Hepatic stellate cell (primary cell): ENCODE data around the gene LIMK2.
"Not testable (repeated sequence)": the region's sequence is repeated elsewhere in the genome, so short reads cannot be mapped to it uniquely, and the experiment has no call there.

Experiments used
- DNase-seq: peaks from one replicate; pipeline ENCODE4 v3.0.0; 2011; ENCODE audit warnings: low spot score

The LIMK2 gene

GRCh38 chr22:31211482-31211861 lies 626 bp upstream of the LIMK2 start:
- DNase-seq, result no peak

DNA sequence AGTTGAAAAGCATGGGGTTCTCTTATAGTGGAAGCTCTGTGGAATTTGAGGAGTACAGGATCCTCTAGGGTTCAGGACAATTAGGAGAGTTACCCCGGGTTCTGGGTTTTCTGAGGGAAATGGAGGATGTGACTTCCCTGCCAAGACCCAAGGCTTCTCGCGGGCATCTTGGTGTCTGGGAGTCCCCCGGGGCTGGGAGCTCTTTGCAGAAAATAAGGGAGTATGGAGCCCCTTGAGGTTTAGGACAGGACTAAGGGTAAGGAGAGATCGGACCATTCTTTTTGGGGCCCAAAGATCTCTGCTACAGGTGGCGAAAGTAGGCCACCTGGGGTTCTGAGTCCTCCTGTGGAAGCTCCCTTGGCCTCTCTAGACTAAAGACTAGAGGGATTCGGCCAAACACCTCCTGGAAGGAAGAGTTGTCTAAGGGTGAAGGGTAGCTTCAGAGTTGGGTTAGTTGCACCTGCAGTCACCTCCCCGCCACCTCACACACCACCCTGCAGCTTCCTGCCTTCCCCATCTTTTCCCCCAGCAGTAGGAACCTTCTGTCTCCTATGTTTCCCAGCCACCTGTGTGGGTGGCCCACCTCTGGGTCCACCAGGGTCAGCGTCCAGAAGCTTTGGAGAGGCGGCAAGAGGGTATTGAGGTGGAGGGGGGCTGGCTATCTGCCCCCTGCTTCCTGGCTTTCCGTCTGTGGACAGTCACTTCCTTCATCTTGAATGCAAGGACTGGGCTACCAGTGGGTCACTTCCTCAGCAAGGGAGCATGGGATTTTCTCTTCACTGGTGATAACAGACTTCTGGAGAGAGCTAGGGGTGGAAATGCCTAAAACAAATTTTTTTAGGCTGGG lies 908 bp downstream of the LIMK2 start:
- DNase-seq, result no peak

DNA sequence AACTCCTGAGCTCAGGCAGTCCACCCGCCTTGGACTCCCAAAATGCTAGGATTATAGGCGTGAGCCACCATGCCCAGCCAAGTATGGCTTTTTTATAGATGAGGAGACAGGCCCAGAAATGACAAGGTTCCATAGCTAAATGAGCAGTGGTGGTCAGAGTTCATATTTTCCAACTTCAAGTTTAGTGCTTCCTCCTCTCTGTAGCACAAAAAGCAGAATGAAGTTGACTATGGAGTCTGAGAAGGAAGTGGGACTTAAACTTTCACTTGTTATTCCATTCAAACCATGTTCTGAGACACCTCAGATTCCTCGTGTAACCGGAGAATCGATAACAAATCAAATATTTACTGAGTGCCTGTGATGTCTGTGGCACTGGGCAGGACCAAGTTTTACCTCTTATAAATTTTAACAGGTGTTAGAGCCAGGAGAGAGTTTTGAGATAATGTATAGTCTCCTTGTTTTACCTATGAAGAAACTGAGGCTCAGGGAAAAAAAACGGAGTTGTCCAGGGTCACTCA lies 3.0 kb downstream of the LIMK2 start:
- no peak for DNase-seq

DNA sequence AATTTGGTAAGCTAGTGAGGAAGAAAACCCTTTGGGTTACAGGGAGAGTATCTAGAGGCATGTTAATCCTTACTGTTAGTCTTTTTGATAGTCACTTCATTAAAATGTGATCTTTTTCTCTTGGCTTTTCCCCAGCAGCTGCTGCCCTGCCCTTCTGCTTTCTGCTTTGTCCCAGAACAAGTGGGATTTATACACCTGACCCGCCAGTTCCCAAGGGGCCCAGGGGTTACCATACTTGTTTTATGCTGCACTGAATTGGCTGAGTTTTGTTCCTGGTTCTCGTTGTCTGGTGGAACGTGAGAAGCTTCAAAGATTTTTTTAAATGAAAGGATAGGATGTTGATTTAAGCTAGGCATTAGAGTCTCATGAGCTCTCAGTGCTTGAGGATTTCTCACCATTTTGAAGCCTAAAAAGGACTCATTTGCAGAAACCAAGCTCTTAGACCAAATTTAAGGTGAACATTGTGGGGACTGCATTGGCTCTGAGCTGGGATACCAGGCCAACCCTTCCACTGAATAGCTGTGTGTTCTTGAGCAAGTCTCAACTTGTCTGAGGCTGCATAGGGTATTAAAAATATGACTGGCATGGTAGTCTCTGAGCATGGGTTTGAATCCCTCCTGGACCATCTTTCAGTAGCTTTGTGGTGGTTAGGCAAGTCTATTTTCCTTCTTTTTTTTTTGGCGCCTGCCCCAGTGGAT lies 6.6 kb downstream of the LIMK2 start:
- DNase-seq, result no peak

- no peak for DNase-seq
These were observed 9.0 kb downstream of the LIMK2 start for GRCh38 chr22:31221084-31221483.

DNA sequence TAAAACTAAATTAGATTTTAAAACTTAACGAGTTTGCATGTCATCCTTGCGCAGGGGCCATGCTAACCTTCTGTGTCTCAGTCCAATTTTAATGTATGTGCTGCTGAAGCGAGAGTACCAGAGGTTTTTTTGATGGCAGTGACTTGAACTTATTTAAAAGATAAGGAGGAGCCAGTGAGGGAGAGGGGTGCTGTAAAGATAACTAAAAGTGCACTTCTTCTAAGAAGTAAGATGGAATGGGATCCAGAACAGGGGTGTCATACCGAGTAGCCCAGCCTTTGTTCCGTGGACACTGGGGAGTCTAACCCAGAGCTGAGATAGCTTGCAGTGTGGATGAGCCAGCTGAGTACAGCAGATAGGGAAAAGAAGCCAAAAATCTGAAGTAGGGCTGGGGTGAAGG lies 10.6 kb downstream of the LIMK2 start:
- DNase-seq, result no peak

DNA sequence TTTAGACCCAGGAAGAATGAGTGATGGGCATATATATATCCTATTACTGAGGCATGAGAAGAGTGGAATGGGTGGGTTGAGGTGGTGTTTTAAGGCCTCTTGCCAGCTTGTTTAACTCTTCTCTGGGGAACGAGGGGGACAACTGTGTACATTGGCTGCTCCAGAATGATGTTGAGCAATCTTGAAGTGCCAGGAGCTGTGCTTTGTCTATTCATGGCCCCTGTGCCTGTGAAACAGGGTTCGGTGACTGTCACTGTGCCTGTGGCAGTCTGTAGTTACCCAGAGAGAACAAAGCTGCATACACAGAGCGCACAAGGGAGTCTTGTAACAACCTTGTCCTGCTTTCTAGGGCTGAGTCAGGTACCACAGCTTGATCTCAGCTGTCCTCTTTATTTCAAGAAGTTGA lies 11.7 kb downstream of the LIMK2 start:
- DNase-seq, result no peak

DNA sequence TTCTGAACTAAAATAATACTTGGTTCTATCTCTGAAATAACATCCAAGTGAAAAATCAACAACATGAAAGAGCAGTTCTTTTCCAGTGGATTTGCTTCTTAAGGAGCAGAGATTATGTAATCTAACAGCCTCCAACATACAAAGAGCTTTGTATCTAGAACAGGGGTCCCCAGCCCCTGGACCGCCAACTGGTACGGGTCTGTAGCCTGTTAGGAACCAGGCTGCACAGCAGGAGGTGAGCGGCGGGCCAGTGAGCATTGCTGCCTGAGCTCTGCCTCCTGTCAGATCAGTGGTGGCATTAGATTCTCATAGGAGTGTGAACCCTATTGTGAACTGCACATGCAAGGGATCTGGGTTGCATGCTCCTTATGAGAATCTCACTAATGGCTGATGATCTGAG lies 12.6 kb downstream of the LIMK2 start:
- not testable (repeated sequence) for DNase-seq

DNA sequence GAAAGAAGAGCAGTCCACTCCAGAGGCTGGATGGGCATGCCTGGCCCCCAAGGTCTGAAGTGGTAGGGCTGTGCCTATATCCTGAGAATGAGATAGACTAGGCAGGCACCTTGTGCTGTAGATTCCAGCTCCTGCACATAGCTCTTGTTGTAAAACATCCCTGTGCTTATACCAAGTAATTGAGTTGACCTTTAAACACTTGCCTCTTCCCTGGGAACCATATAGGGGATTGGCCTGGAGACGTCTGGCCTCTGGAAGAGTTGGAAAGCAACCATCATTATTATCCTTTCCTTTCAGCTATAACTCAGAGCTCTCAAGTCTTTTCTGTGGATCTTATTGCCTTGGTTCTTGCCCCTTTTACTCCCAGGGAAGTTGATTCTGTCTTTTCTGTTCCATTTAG lies 15.1 kb downstream of the LIMK2 start:
- DNase-seq, result no peak

DNA sequence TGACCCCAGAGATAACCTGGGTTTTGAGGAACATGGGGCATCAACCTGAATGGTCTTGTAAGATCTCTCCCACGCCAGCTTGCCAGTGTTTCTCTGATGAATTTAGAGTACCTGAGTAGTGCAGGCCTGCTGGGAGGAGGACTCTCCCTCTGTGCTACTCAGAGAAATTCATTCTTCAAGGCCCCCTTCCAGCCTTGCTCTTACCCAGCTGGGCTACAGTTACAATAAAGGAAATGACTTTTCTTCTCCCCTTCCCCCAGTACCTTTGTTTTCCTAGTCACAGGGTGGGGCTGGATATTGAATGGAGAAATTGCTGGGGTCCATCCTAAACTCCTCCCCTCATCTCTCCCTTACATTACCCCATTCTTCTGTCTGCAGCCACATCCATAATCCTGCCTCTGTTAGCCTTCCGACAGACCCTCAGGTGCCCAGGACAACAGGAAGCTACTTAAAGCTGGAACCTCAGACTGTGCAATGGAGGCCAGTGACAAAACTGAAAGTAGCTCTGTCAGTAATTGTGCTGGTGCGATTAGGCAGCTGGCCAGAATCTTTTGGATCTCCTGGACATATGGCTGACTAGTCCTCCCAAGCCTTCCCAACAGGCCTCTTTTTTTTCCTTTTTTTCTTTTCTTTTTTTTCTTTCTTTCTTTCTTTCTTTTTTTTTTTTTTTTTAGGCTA lies 17.4 kb downstream of the LIMK2 start:
- peak; percentile 51 for DNase-seq

- DNase-seq, result no peak
These were observed 18.2 kb downstream of the LIMK2 start for GRCh38 chr22:31230155-31230870.

- peak; percentile 35 for DNase-seq
These were observed 18.9 kb downstream of the LIMK2 start for GRCh38 chr22:31230871-31231621.

- no peak for DNase-seq
These were observed 20.9 kb downstream of the LIMK2 start for GRCh38 chr22:31233001-31233400.

GRCh38 chr22:31235081-31235480 lies 23.0 kb downstream of the LIMK2 start:
- DNase-seq, result no peak

DNA sequence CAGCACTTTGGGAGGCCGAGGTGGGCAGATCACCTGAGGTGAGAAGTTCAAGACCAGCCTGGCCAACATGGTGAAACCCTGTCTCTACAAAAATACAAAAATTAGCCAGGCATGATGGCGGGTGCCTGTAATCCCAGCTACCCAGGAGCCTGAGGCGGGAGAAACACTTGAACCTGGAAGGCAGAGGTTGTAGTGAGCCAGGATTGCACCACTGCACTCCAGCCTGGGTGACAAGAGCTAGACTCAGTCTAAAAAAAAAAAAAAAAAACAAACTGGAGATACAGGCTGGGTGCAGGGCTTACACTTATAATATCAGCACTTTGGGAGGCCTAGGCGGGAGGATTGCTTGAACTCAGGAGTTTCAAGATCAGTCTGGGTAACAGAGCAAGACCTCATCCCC lies 23.9 kb downstream of the LIMK2 start:
- not testable (repeated sequence) for DNase-seq

- DNase-seq, result no peak
These were observed 26.0 kb downstream of the LIMK2 start for GRCh38 chr22:31238057-31238456.

DNA sequence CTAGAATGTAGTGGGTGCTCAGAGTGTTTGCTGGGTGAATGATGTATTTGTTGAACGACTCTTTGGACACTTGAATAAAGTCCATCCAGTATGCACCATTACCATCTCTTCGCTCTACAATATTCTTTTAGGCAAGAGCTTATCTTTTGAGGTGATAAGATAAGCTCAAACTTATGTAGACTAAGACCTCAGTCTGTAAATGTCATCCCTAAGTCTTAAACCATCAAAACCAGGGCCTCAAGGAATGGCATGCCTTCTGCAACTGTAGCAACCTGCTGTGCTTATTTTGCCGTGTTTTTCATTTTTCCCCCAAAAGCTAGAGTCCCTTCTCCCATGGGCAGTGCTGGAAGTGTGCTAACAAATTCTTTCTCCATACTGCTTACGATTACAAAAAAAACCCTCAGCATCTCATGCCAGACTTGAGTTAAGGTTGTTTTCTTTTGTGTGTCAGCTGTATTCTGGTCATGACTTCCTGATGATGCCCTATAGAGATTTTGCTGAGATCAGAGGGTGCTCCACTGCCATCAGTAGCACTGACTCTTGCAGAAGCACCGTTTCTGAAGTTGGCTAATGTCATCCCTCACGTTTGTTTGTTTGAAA lies 27.8 kb downstream of the LIMK2 start:
- DNase-seq, result peak; percentile 22

DNA sequence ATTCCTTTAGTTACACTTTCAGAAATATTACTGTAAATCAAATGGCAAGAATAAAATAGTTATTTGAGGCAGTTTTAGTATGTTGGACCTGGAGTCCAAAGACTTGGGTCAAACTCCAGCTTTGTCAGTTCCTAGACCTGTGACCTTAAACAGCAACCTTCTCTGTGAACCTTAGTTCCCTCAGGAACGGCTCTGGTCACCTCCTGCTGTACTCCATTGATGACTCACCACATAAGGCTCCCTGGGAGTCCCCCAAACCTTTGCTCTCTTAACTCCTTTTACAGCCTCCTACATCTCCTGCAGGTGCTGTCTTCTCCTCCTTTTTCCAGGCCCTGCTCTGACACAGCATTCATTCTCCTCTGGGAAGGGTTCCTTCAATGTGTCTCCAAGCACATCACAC lies 29.1 kb downstream of the LIMK2 start:
- DNase-seq, result no peak

GRCh38 chr22:31241936-31242335 lies 29.8 kb downstream of the LIMK2 start:
- peak; percentile 79 for DNase-seq

- peak; percentile 37 for DNase-seq
These were observed 31.4 kb downstream of the LIMK2 start for GRCh38 chr22:31243339-31244045.
